ENCODE data around the gene BICD1.

- TF ChIP-seq POLR2AphosphoS5 (IDR thresholded peaks at IDR 0.05; ENCODE audit: low read depth) (no peak), CTCF (IDR thresholded peaks at IDR 0.05; ENCODE audit: insufficient read depth, low read length) (no peak), GABPA (IDR thresholded peaks at IDR 0.05; ENCODE audit: low read depth) (no peak)
These were observed 29.8 kb downstream of the BICD1 start for GRCh38 chr12:32136404-32136803.

All from HL-60 (cell line).